SK-N-SH (cell line): Measurements from ENCODE around the gene SFN. TPM values are rescaled to one million over a fixed set of nuclear protein-coding genes. Genes with fewer than 3 reads are reported as not detected.

ENCODE experiments used
- polyA plus RNA-seq, 3 experiments: library from polyadenylated mRNA; depleted of rRNA; stranded (reverse); fragments of >200 nt; gene quantifications; 2 replicates each; pipeline ENCODE4 v1.2.3, GENCODE V29; 2012
- small RNA-seq, 7 experiments: library from RNA; depleted of rRNA; stranded (forward); fragments of <200 nt; gene quantifications; one replicate each; pipeline ENCODE3, GENCODE V24; 2012

Gene SFN
- polyA plus RNA-seq, 1 of the 3 experiments (the other 2 are of a cell fraction), result 0.18 TPM

Small RNAs within 50 kb of the gene (small RNA-seq; reads per million reads assigned to genes)
- gene RN7SL165P, result 0 reads per million in 7 experiments

Other genes with a start within 250 kb of the SFN start
- 14.2 and 26.5 TPM in 2 replicates for gene ARID1A, start 167.1 kb upstream of the SFN start, polyA plus RNA-seq (2012; rRNA removed)
- 16.5 and 26.4 TPM in 2 replicates for gene PIGV, start 75.2 kb upstream of the SFN start, polyA plus RNA-seq (2012; rRNA removed)
- gene ZDHHC18, start 36.5 kb upstream of the SFN start, polyA plus RNA-seq (2012; rRNA removed), result 33.0 and 35.3 TPM in 2 replicates
- 20.6 and 24.0 TPM in 2 replicates for gene GPN2, start 27.1 kb downstream of the SFN start, polyA plus RNA-seq (2012; rRNA removed)
- 9.1 and 11.1 TPM in 2 replicates for gene GPATCH3, start 37.3 kb downstream of the SFN start, polyA plus RNA-seq (2012; rRNA removed)
- not detected in 2 replicates for gene NR0B2, start 50.8 kb downstream of the SFN start, polyA plus RNA-seq (2012; rRNA removed)
- 96.2 and 153 TPM in 2 replicates for gene NUDC, start 58.6 kb downstream of the SFN start, polyA plus RNA-seq (2012; rRNA removed)
- not detected in 2 replicates for gene KDF1, start 97.3 kb downstream of the SFN start, polyA plus RNA-seq (2012; rRNA removed)
- gene TRNP1, start 130.5 kb downstream of the SFN start, polyA plus RNA-seq (2012; rRNA removed), result 8.8 and 11.6 TPM in 2 replicates
- 0.78 and 1.2 TPM in 2 replicates for gene TENT5B, start 149.7 kb downstream of the SFN start, polyA plus RNA-seq (2012; rRNA removed)